Measurements from ENCODE around the gene NUP93.
"Not testable (repeated sequence)": the region's sequence is repeated elsewhere in the genome, so short reads cannot be mapped to it uniquely, and the experiment has no call there.

NUP93 gene

DNA sequence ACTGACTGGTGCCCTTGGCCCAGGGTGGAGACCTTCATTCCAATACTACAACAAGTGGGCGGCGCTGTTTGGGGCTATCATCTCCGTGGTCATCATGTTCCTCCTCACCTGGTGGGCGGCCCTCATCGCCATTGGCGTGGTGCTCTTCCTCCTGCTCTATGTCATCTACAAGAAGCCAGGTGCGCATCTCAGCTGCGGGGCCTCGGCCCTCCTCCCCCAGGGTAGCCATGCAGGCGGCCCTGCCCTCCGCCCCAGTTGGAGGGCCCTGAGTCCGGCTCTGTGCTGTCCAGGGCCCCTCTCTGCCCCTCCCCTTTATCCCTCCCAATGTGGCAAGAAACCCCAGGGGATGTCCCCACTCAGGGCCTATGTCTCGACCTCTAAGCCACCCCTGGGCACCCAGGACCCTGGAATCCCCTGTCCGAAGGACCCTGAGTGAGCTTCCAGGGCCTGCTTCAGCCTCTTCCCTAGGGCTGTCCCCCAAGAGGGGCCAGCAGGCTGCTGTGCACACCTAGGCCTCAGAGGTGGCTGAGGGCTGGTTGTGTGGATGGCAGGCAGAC, 154.2 kb downstream of the NUP93 start:
- no peaks in the 10 kb centered on the region for H3K27me3 ChIP-seq (replicated peaks in 2 of 5; ENCODE audit: control insufficient read depth in 4 of 5, insufficient read depth in 5 of 5, low read length in 4 of 5)
- H3K27ac ChIP-seq (ENCODE audit: insufficient read depth in 1 of 2, low read depth in 1 of 2, low read length in 2 of 2, poor library complexity in 1 of 2, severe bottlenecking in 2 of 2), result no peak overlapping the region
- no peaks in the 10 kb centered on the region for H3K9me3 ChIP-seq (ENCODE audit: control extremely low read depth in 1 of 5, control insufficient read depth in 4 of 5, insufficient read depth in 2 of 5, low read depth in 1 of 5, low read length in 4 of 5)
- H3K36me3 ChIP-seq (ENCODE audit: control insufficient read depth in 4 of 4, insufficient read depth in 4 of 4, low read length in 3 of 4), result no peaks in the 10 kb centered on the region
- ChIA-PET POLR2A (no interaction called here), CTCF (interaction anchor here (0.9 to 1.3 kb wide), 2 partner anchors 11 to 13 kb away, joined by 3 read pairs; no protein-coding TSS in a partner anchor)
- 97% methylated on average over 12 of the region's 14 CpGs for WGBS (ENCODE audit: insufficient coverage)
- no peaks in the 10 kb centered on the region for H3K4me1 ChIP-seq (ENCODE audit: control extremely low read depth in 1 of 4, control insufficient read depth in 4 of 4, insufficient read depth in 4 of 4, low read length in 3 of 4)
- no peak overlapping the region for H3K4me3 ChIP-seq (ENCODE audit: control insufficient read depth in 1 of 7, extremely low read depth in 1 of 7, insufficient read depth in 4 of 7, low read depth in 2 of 7, low read length in 6 of 7)
- DNase-seq, result no peak

DNA sequence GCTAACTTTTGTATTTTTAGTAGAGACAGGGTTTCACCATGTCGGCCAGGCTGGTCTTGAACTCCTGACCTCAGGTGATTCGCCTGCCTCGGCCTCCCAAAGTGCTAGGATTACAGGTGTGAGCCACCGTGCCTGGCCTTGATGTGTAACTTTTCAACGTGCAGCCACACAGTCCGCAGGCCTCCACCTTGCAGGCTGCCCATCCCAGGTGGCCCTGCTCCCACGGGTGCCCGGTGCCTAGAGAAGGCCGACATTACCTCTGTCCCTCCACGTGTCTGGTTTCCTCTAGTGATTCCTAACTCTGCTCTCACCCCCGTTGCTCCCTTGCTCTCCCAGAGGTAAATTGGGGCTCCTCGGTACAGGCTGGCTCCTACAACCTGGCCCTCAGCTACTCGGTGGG, 155.0 kb downstream of the NUP93 start:
- CTCF ChIA-PET, result interaction anchor here (1.0 kb wide), 1 partner anchor 9 kb away, joined by 3 read pairs; no protein-coding TSS in a partner anchor
- H3K27me3 ChIP-seq (replicated peaks in 2 of 5; ENCODE audit: control insufficient read depth in 4 of 5, insufficient read depth in 5 of 5, low read length in 4 of 5); POLR2A ChIA-PET; H3K9me3 ChIP-seq (ENCODE audit: control extremely low read depth in 1 of 5, control insufficient read depth in 4 of 5, insufficient read depth in 2 of 5, low read depth in 1 of 5, low read length in 4 of 5); H3K4me1 ChIP-seq (ENCODE audit: control extremely low read depth in 1 of 4, control insufficient read depth in 4 of 4, insufficient read depth in 4 of 4, low read length in 3 of 4); H3K27ac ChIP-seq (ENCODE audit: insufficient read depth in 1 of 2, low read depth in 1 of 2, low read length in 2 of 2, poor library complexity in 1 of 2, severe bottlenecking in 2 of 2); H3K36me3 ChIP-seq (ENCODE audit: control insufficient read depth in 4 of 4, insufficient read depth in 4 of 4, low read length in 3 of 4); H3K4me3 ChIP-seq (ENCODE audit: control insufficient read depth in 1 of 7, extremely low read depth in 1 of 7, insufficient read depth in 4 of 7, low read depth in 2 of 7, low read length in 6 of 7); DNase-seq: not testable (repeated sequence)
- WGBS (ENCODE audit: insufficient coverage), result 96% methylated on average over 11 of the region's 13 CpGs

DNA sequence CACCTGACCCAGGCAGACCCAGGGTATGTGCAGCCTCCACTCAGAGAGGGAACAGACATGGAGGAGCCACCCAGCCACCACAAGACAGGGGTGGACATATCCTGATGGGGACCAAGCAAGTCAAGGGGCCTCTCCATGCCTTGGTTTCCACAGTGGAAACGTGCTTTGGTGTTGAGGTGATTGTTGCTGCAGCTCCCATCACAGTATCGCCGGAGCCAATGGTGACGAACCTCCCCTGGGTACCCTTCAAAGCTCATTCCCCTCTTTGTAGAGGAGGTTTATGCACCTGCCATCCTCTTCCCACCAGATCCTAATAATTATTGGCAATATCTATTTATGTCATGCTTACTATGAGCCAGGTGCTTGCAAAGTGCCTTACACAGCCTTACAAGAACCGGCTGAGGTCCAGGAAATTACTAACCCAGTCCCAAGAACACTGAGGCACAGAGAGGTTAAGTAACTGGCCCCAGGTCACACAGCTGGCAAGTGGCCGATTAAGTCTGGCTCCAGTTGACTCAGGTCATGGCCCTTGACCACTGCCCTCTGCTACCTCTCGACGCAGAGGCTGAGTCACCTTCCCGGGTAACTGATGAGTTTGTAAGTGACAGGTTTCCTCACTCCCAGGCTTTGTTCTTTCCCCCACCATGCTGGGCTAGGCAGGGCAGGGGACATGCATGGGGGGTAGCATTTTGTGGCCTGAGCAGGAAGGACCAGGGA, 155.7 kb downstream of the NUP93 start:
- Histone ChIP-seq H3K27ac (ENCODE audit: insufficient read depth in 1 of 2, low read depth in 1 of 2, low read length in 2 of 2, poor library complexity in 1 of 2, severe bottlenecking in 2 of 2) (no peak overlapping the region), H3K9me3 (ENCODE audit: control extremely low read depth in 1 of 5, control insufficient read depth in 4 of 5, insufficient read depth in 2 of 5, low read depth in 1 of 5, low read length in 4 of 5) (no peaks in the 10 kb centered on the region), H3K36me3 (ENCODE audit: control insufficient read depth in 4 of 4, insufficient read depth in 4 of 4, low read length in 3 of 4) (no peaks in the 10 kb centered on the region), H3K27me3 (replicated peaks in 2 of 5; ENCODE audit: control insufficient read depth in 4 of 5, insufficient read depth in 5 of 5, low read length in 4 of 5) (no peaks in the 10 kb centered on the region), H3K4me1 (ENCODE audit: control extremely low read depth in 1 of 4, control insufficient read depth in 4 of 4, insufficient read depth in 4 of 4, low read length in 3 of 4) (no peaks in the 10 kb centered on the region), H3K4me3 (ENCODE audit: control insufficient read depth in 1 of 7, extremely low read depth in 1 of 7, insufficient read depth in 4 of 7, low read depth in 2 of 7, low read length in 6 of 7) (no peak overlapping the region)
- POLR2A ChIA-PET, result no interaction called here
- no peak for DNase-seq
- WGBS (ENCODE audit: insufficient coverage), result 93% methylated on average over 8 of the region's 9 CpGs
- CTCF ChIA-PET, result interaction anchor here (1.0 kb wide), 1 partner anchor 8 kb away, joined by 3 read pairs; no protein-coding TSS in a partner anchor

DNA sequence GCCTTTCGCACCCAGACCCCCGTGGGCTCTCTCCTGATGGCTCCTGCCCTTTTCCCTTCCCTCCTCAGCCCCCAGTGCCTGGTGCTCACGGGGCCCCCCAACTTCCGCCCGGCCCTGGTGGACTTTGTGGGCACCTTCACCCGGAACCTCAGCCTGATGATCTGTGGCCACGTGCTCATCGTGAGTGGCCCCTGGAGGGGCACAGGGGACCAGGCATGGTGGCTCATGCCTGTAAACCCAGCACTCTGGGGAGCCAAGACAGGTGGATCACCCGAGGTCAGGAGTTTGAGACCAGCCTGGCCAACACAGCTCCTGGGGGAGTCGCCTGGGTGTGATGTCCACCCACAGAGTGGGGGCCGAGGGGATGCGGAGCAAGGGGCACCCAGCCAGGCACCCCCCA, 156.4 kb downstream of the NUP93 start:
- no peaks in the 10 kb centered on the region for H3K4me1 ChIP-seq (ENCODE audit: control extremely low read depth in 1 of 4, control insufficient read depth in 4 of 4, insufficient read depth in 4 of 4, low read length in 3 of 4)
- CTCF ChIA-PET, result no interaction called here
- 96% methylated on average over 9 of the region's 12 CpGs for WGBS (ENCODE audit: insufficient coverage)

DNA sequence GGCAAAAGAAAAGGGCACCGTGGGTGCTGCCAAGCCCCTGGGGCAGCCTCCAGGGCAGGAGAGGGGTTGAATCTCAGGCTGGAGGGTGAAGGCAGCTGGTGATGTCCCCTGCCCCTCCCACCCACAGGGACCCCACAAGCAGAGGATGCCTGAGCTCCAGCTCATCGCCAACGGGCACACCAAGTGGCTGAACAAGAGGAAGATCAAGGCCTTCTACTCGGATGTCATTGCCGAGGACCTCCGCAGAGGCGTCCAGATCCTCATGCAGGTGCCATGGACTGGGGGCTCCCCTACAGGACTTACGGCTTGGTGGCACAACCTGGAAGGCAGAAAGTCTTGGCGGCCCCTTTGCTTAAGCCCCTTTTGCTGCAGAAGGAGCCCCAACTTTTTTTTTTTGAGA, 156.9 kb downstream of the NUP93 start:
- POLR2A ChIA-PET, result no interaction called here
- WGBS (ENCODE audit: insufficient coverage), result 98% methylated on average over 8 of the region's 9 CpGs
- no peak for DNase-seq
- Histone ChIP-seq H3K4me1 (ENCODE audit: control extremely low read depth in 1 of 4, control insufficient read depth in 4 of 4, insufficient read depth in 4 of 4, low read length in 3 of 4) (no peaks in the 10 kb centered on the region), H3K4me3 (ENCODE audit: control insufficient read depth in 1 of 7, extremely low read depth in 1 of 7, insufficient read depth in 4 of 7, low read depth in 2 of 7, low read length in 6 of 7) (no peak overlapping the region), H3K27me3 (replicated peaks in 2 of 5; ENCODE audit: control insufficient read depth in 4 of 5, insufficient read depth in 5 of 5, low read length in 4 of 5) (no peaks in the 10 kb centered on the region), H3K36me3 (ENCODE audit: control insufficient read depth in 4 of 4, insufficient read depth in 4 of 4, low read length in 3 of 4) (no peaks in the 10 kb centered on the region), H3K9me3 (ENCODE audit: control extremely low read depth in 1 of 5, control insufficient read depth in 4 of 5, insufficient read depth in 2 of 5, low read depth in 1 of 5, low read length in 4 of 5) (no peaks in the 10 kb centered on the region), H3K27ac (ENCODE audit: insufficient read depth in 1 of 2, low read depth in 1 of 2, low read length in 2 of 2, poor library complexity in 1 of 2, severe bottlenecking in 2 of 2) (no peak overlapping the region)
- CTCF ChIA-PET, result no interaction called here

More for the DNA sequence above, 156.4 kb downstream of the NUP93 start:
- Histone ChIP-seq H3K27ac (ENCODE audit: insufficient read depth in 1 of 2, low read depth in 1 of 2, low read length in 2 of 2, poor library complexity in 1 of 2, severe bottlenecking in 2 of 2) (no peak overlapping the region), H3K9me3 (ENCODE audit: control extremely low read depth in 1 of 5, control insufficient read depth in 4 of 5, insufficient read depth in 2 of 5, low read depth in 1 of 5, low read length in 4 of 5) (no peaks in the 10 kb centered on the region), H3K4me3 (ENCODE audit: control insufficient read depth in 1 of 7, extremely low read depth in 1 of 7, insufficient read depth in 4 of 7, low read depth in 2 of 7, low read length in 6 of 7) (no peak overlapping the region), H3K27me3 (replicated peaks in 2 of 5; ENCODE audit: control insufficient read depth in 4 of 5, insufficient read depth in 5 of 5, low read length in 4 of 5) (no peaks in the 10 kb centered on the region), H3K36me3 (ENCODE audit: control insufficient read depth in 4 of 4, insufficient read depth in 4 of 4, low read length in 3 of 4) (no peaks in the 10 kb centered on the region)
- no peak for DNase-seq
- POLR2A ChIA-PET, result no interaction called here

DNA sequence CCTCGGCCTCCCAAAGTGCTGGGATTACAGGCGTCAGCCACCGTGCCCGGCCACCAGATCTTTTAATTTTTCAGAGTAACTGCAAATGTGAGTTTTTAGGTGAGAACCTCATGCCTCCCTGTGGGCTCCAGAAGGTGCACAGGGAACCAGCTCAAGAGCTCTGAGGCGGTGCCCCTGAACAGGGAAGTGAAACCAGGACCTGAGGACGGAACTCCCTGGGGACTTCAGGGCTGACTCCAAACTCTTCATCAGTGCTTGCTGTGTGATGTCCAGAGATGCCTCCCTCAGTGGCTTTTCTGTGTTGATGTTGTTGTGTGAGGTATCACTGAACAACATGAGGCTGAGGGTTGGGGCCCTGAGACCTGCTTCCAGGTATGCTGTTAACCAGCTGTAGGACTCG, 158.9 kb downstream of the NUP93 start:
- 97% methylated on average over 6 of the region's 7 CpGs for WGBS (ENCODE audit: insufficient coverage)
- POLR2A ChIA-PET, result no interaction called here
- no peak overlapping the region for H3K27ac ChIP-seq (ENCODE audit: insufficient read depth in 1 of 2, low read depth in 1 of 2, low read length in 2 of 2, poor library complexity in 1 of 2, severe bottlenecking in 2 of 2)
- no peaks in the 10 kb centered on the region for H3K36me3 ChIP-seq (ENCODE audit: control insufficient read depth in 4 of 4, insufficient read depth in 4 of 4, low read length in 3 of 4)
- no peak overlapping the region for H3K4me3 ChIP-seq (ENCODE audit: control insufficient read depth in 1 of 7, extremely low read depth in 1 of 7, insufficient read depth in 4 of 7, low read depth in 2 of 7, low read length in 6 of 7)
- no peaks in the 10 kb centered on the region for H3K9me3 ChIP-seq (ENCODE audit: control extremely low read depth in 1 of 5, control insufficient read depth in 4 of 5, insufficient read depth in 2 of 5, low read depth in 1 of 5, low read length in 4 of 5)
- H3K27me3 ChIP-seq (replicated peaks in 2 of 5; ENCODE audit: control insufficient read depth in 4 of 5, insufficient read depth in 5 of 5, low read length in 4 of 5), result peaks cover 0 to 1% (median 0%) of the 10 kb centered on the region in 5 experiments
- H3K4me1 ChIP-seq (ENCODE audit: control extremely low read depth in 1 of 4, control insufficient read depth in 4 of 4, insufficient read depth in 4 of 4, low read length in 3 of 4), result no peaks in the 10 kb centered on the region
- CTCF ChIA-PET, result interaction anchor here (0.6 kb wide), 1 partner anchor 26 kb away, joined by 4 read pairs; no protein-coding TSS in a partner anchor
- DNase-seq, result no peak

DNA sequence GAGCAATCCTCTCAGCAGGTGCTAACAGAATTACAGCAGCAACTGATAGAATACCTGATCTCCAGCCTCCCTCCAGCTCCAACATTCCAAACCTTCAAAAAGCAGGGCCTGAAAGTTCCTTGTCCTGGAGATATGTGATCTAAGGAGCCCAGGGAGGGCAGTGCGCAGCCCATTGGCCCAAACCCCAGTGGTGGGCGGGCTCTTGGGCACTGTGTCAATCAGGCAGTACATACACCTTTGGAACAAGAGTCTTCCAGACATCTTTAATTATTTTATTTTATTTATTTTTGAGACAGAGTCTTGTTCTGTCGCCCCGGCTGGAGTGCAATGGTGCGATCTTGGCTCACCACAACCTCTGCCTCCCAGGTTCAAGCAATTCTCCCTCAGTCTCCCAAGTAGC, 159.3 kb downstream of the NUP93 start:
- CTCF ChIA-PET, result no interaction called here
- POLR2A ChIA-PET, result no interaction called here
- 100% methylated on average over 1 of the region's 5 CpGs for WGBS (ENCODE audit: insufficient coverage)

More for the DNA sequence above, 159.3 kb downstream of the NUP93 start:
- DNase-seq, result no peak
- H3K9me3 ChIP-seq (ENCODE audit: control extremely low read depth in 1 of 5, control insufficient read depth in 4 of 5, insufficient read depth in 2 of 5, low read depth in 1 of 5, low read length in 4 of 5), result no peaks in the 10 kb centered on the region
- H3K36me3 ChIP-seq (ENCODE audit: control insufficient read depth in 4 of 4, insufficient read depth in 4 of 4, low read length in 3 of 4), result no peaks in the 10 kb centered on the region
- H3K4me3 ChIP-seq (ENCODE audit: control insufficient read depth in 1 of 7, extremely low read depth in 1 of 7, insufficient read depth in 4 of 7, low read depth in 2 of 7, low read length in 6 of 7), result no peak overlapping the region
- H3K4me1 ChIP-seq (ENCODE audit: control extremely low read depth in 1 of 4, control insufficient read depth in 4 of 4, insufficient read depth in 4 of 4, low read length in 3 of 4), result no peaks in the 10 kb centered on the region
- H3K27ac ChIP-seq (ENCODE audit: insufficient read depth in 1 of 2, low read depth in 1 of 2, low read length in 2 of 2, poor library complexity in 1 of 2, severe bottlenecking in 2 of 2), result no peak overlapping the region
- H3K27me3 ChIP-seq (replicated peaks in 2 of 5; ENCODE audit: control insufficient read depth in 4 of 5, insufficient read depth in 5 of 5, low read length in 4 of 5), result peaks cover 0 to 1% (median 0%) of the 10 kb centered on the region in 5 experiments

Data from common myeloid progenitor, CD34-positive (primary cell).